GM12865 (cell line): Measurements from ENCODE around the gene ASTN2.

Source experiments
- DNase-seq: peaks from one replicate; pipeline ENCODE4 v3.0.0; 2010; ENCODE audit warnings: low read depth
- H3K4me3 ChIP-seq: 2 replicates; pipeline ENCODE4 v1.5.1; 2011; ENCODE audit warnings: mild to moderate bottlenecking, low read depth, low read length, control low read depth
- CTCF ChIP-seq: IDR thresholded peaks from 2 replicates; pipeline ENCODE4 v1.5.1; 2011; ENCODE audit warnings: low read length, control low read depth, low read depth, inconsistent platforms; ENCODE audit not compliant: insufficient read depth; ENCODE audit errors: missing control alignments

ASTN2 gene

DNA sequence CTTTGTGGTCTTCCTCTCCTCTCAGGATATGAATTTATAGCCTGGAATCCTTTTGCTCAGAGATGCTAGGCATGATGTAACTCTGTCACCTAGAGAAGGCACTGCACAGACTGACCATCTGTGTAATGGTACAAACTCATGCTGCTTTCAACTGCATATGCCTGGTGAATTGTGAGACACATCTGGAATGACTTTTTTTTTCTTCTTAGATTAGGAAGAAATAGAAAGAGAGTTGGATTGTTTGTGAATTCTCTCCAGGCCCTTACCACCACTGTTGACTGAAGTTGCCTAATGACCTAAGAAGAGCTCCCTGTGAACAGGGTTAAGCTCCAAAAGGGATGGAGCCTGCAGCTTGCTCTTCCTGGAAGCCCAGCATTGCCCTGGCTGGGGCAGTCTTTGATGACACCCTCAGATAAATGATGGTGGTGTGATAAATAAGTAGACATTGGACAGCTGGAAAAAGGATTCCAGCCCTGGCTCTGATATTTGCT, 775.6 kb downstream of the ASTN2 start:
- no peak for DNase-seq
- no peak for TF ChIP-seq CTCF

DNA sequence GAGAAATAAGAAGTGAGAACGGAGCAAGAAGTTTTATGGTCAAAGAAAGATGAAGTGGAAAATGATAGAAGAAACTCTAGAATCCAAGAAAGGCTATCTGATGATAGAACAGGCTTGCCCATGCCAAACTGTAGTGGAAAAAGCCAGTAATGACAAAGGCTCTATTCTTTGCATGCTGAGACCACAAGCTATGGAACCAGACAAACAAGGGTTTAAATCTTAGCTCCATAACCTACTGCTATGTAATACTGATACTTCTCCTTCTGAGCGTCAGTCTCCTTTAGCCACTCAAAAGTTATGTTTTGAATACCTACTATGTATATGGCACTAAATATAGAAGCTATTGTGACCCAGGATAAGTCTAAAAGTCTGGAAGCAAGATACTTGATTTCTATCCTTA, 778.9 kb downstream of the ASTN2 start:
- TF ChIP-seq CTCF, result no peak
- H3K4me3 ChIP-seq, result no peak overlapping the region
- no peak for DNase-seq

More for the DNA sequence above, 775.6 kb downstream of the ASTN2 start:
- H3K4me3 ChIP-seq, result no peak overlapping the region

DNA sequence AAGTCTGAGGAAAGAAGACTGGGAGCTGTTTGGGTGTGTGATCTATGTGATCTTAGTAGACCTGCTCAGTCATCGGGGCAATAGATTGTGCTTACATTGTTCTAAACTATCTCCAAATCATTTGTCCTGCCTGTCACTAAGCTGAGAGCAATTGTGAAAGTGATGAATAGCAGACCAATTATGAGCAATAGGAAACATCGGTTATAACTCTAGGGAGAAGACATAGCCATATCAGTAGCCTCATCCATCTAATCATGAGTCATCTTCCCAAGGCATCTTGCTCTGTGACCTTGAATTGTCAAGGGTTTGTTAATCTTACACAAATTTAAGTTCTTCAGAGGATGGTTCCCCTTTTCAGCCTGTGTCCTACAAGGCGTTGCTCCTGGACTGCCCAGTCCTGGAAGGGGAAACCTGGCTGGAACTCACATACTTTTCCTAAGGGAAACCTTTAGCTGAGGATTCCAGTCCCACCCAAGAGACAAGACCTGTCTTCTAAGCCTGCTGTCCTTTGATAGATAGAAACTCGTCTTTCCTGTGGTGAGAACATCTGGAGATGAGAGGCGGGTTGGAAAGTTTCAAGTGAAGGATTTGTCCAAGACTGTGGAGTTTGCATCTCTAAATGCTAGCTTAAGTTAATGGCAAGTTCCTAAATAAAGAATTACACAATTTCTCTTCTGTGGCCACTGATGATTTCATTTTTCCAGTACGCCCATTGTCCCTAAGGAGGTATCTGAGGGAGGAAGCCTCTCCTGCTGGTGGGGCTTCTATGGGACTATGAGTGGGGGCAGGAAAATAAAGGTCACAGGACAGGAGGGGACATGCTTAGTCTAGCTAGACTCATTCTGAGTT, 781.6 kb downstream of the ASTN2 start:
- no peak for TF ChIP-seq CTCF
- H3K4me3 ChIP-seq, result no peak overlapping the region
- DNase-seq, result no peak

- no peak for TF ChIP-seq CTCF
- DNase-seq, result no peak
- H3K4me3 ChIP-seq, result no peak overlapping the region
Measured at GRCh38 chr9:116629634-116630033, 785.2 kb downstream of the ASTN2 start.

GRCh38 chr9:116628716-116629115, 786.1 kb downstream of the ASTN2 start:
- no peak for DNase-seq
- H3K4me3 ChIP-seq, result no peak overlapping the region
- no peak for TF ChIP-seq CTCF

DNA sequence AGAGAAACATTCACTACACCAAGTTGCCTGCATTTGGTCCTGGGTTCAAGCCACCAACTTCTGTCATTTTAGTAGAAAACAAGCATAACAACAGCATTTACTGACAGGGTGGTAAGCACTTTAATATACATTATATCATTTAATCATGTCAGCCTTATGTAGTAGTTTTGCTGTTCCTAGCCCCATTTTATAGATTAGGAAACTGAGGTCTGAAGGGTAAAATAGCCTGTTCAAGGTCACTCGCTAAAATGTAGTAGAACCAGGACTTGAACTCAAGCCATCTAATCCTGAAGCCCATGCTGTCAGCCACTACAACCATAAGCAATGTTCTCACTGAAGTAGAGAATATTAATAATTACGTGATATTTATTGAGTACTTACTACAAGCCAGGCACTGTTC, 787.4 kb downstream of the ASTN2 start:
- no peak for TF ChIP-seq CTCF
- H3K4me3 ChIP-seq, result no peak overlapping the region
- DNase-seq, result no peak
